ENCODE data around the gene FAF1.
A peak's percentile ranks its signal among the peaks of the same experiment; 100 is the strongest.
"Not testable (repeated sequence)": the region's sequence is repeated elsewhere in the genome, so short reads cannot be mapped to it uniquely, and the experiment has no call there.

FAF1 gene

DNA sequence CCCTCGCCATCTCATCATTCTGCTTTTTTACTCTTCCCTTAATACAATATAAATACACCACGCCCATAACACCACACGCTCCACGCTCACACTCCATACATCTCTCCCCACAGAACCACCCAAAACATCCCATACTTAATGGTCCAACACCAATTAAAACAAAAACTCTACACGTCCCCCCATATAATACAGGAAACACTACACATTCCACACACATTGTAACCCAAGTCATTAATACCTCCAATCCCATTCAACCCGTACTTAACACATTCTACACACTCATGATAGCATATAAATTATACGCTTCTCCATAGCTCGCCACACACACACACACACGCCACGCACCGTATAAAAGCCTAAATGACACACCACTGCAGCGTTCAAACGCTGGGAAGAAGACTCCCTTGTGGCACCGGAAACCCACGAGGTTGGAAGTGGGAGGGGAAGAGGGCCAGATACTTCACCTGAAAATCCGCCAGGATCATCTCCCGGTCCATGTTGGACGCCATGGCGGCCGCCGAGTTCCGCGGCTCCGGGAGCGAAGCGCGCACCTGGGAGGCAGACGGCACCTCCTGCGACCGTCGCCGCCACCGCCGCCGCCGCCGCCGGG lies 659 bp downstream of the FAF1 start:
- peak; percentile 19 for DNase-seq (ENCODE audit: low read depth)

- DNase-seq (ENCODE audit: low read depth): no peak
These were observed 5.0 kb downstream of the FAF1 start for GRCh38 chr1:50955116-50955515.

GRCh38 chr1:50952566-50952965 lies 7.5 kb downstream of the FAF1 start:
- not testable (repeated sequence) for DNase-seq (ENCODE audit: low read depth)

DNA sequence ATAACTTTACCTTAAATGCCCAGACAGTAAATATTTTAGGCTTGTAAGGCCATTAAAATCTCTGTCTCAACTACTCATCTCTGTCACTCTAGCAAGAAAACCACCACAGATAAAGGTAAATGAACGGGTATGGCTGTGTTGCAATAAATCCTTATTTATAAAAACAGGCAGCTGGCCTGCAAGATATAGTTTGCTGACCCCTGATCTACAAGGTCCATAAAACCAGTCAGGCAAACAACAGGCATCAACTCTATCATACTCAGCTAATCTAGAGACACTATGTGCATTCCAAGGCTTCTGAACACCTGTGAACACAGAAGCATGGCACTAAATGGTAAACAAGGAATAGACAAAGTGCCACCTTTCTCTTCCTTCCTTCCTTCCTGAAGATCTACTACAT lies 9.7 kb downstream of the FAF1 start:
- DNase-seq (ENCODE audit: low read depth): no peak

GRCh38 chr1:50949286-50949982 lies 10.6 kb downstream of the FAF1 start:
- DNase-seq (ENCODE audit: low read depth): no peak

GRCh38 chr1:50942334-50942733 lies 17.7 kb downstream of the FAF1 start:
- DNase-seq (ENCODE audit: low read depth): no peak

GRCh38 chr1:50940291-50940690 lies 19.8 kb downstream of the FAF1 start:
- no peak for DNase-seq (ENCODE audit: low read depth)

- DNase-seq (ENCODE audit: low read depth): no peak
These were observed 23.7 kb downstream of the FAF1 start for GRCh38 chr1:50936321-50936720.

GRCh38 chr1:50935276-50935675 lies 24.8 kb downstream of the FAF1 start:
- DNase-seq (ENCODE audit: low read depth): not testable (repeated sequence)

DNA sequence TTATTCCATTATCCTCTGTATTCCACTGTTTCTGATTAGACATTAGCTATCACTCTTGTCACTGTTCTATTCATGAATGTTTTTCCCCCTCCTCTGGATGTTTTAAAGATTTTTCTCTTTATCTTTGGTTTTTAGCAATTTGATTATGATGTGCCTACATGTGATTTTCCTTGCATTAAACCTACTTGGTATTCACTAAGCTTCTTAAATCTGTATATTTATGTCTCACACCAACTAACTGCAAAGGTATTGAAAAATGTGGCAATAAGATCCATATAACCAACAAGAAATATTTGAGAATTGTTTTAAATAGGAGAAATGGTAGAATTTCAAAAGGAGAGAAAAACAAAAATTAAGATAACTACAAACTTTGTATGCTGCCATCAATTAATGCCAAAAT lies 25.2 kb downstream of the FAF1 start:
- DNase-seq (ENCODE audit: low read depth): no peak

DNA sequence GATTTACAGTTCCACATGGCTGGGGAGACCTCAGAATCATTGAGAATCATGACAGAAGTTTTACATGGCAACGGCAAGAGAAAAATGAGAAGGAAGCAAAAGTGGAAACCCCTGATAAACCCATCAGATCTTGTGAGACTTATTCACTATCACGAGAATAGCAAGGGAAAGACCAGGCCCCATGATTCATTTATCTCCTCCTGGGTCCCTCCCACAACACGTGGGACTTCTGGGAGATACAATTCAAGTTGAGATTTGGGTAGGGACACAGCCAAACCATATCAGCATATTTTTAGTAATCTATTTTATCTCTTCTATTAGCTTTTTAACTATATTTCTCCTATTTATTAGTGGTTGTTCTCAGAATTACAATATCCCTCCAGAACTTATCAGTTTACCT lies 26.3 kb downstream of the FAF1 start:
- DNase-seq (ENCODE audit: low read depth): not testable (repeated sequence)

DNA sequence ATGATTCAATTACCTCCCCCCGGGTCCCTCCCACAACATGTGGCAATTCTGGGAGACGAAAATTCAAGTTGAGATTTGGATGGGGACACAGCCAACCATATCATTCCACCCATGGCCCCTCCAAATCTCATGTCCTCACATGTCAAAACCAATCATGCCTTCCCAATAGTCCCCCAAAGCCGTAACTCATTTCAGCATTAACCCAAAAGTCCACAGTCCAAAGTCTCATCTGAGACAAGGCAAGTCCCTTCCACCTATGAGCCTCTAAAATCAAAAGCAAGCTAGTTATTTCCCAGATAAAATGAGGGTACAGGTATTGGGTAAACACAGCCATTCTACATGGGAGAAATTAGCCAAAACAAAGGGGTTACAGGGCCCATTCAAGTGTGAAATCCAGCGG lies 28.0 kb downstream of the FAF1 start:
- DNase-seq (ENCODE audit: low read depth): not testable (repeated sequence)

GRCh38 chr1:50930965-50931737 lies 28.9 kb downstream of the FAF1 start:
- no peak for DNase-seq (ENCODE audit: low read depth)

- no peak for DNase-seq (ENCODE audit: low read depth)
These were observed 29.9 kb downstream of the FAF1 start for GRCh38 chr1:50930193-50930592.

- DNase-seq (ENCODE audit: low read depth): no peak
These were observed 30.6 kb downstream of the FAF1 start for GRCh38 chr1:50929376-50929958.

- DNase-seq (ENCODE audit: low read depth): no peak
These were observed 36.5 kb downstream of the FAF1 start for GRCh38 chr1:50923564-50923963.

- DNase-seq (ENCODE audit: low read depth): no peak
These were observed 39.0 kb downstream of the FAF1 start for GRCh38 chr1:50921029-50921428.

- DNase-seq (ENCODE audit: low read depth): no peak
These were observed 39.7 kb downstream of the FAF1 start for GRCh38 chr1:50920409-50920808.

- no peak for DNase-seq (ENCODE audit: low read depth)
These were observed 42.6 kb downstream of the FAF1 start for GRCh38 chr1:50917138-50918137.

- DNase-seq (ENCODE audit: low read depth): no peak
These were observed 44.4 kb downstream of the FAF1 start for GRCh38 chr1:50915621-50916020.

GRCh38 chr1:50913954-50914353 lies 46.1 kb downstream of the FAF1 start:
- DNase-seq (ENCODE audit: low read depth): no peak

- not testable (repeated sequence) for DNase-seq (ENCODE audit: low read depth)
These were observed 49.7 kb downstream of the FAF1 start for GRCh38 chr1:50910356-50910755.
